Measurements from ENCODE around the gene KIF3A.

DNA sequence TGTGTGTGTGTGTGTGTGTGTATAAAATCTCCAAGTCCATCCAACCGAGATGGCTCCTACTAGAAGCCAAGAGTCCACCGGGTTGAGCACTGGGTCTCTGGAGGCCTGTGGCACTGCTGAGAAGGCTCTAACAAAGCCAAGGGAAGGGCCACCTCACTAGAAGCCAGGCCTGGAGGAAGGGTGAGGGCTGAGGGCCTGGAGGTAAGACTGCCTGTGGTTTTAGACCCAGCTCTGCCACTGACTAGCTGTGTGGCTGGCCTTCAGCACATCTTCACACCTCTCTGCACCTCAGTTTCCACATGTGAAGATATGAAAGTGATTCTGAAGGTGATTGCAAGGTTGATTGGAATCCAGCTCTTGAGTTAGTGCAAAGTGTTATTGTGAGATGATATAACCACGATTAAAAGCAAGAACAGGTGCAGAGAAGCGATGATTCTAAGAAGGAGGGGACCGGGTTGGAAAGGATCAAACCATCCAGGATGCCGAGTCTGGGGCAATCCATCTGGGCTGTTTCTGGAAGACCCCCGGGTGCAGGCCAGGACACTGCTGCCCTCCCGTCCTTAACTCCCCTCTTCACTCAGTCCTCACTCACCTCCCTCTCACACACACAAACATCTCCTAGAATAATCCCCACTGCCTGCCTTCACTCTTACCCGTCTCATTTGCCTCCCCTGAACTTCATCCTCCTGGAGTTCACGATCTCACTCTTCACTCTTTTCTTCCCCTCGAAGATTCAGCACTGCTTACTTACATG, 61.2 kb downstream of the KIF3A start:
- TF ChIP-seq, protein P1, sequence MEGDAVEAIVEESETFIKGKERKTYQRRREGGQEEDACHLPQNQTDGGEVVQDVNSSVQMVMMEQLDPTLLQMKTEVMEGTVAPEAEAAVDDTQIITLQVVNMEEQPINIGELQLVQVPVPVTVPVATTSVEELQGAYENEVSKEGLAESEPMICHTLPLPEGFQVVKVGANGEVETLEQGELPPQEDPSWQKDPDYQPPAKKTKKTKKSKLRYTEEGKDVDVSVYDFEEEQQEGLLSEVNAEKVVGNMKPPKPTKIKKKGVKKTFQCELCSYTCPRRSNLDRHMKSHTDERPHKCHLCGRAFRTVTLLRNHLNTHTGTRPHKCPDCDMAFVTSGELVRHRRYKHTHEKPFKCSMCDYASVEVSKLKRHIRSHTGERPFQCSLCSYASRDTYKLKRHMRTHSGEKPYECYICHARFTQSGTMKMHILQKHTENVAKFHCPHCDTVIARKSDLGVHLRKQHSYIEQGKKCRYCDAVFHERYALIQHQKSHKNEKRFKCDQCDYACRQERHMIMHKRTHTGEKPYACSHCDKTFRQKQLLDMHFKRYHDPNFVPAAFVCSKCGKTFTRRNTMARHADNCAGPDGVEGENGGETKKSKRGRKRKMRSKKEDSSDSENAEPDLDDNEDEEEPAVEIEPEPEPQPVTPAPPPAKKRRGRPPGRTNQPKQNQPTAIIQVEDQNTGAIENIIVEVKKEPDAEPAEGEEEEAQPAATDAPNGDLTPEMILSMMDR (IDR thresholded peaks at IDR 0.05), result no peak
- no peak for TF ChIP-seq POLR2AphosphoS5 (IDR thresholded peaks at IDR 0.05)
- no peak for TF ChIP-seq EP300 (IDR thresholded peaks at IDR 0.05)

Measured in stomach (tissue), 4 donors.